Lower lobe of right lung (tissue), 2 donors: ENCODE data around the gene BATF. TPM values are rescaled to one million over a fixed set of nuclear protein-coding genes. Genes with fewer than 3 reads are reported as not detected.
A peak's percentile ranks its signal among the peaks of the same experiment; 100 is the strongest.

ENCODE experiments used
- ATAC-seq, 2 donors: fragments of 200-7000 bp; cut with Tn5 transposase; one replicate each; pipeline ENCODE4 v1.9.1; 2020 to 2022; ENCODE audit warnings: mild to moderate bottlenecking in 2 of 2, moderate library complexity in 2 of 2
- DNase-seq: peaks from one replicate; pipeline ENCODE4 v3.0.0-alpha.2; 2020
- H3K27ac ChIP-seq: fragments of 200-600 bp; one replicate; pipeline ENCODE4 v1.8.0; 2022
- H3K27me3 ChIP-seq: fragments of 200-600 bp; one replicate; pipeline ENCODE4 v1.8.0; 2022; ENCODE audit warnings: low read depth
- H3K36me3 ChIP-seq: fragments of 200-600 bp; one replicate; pipeline ENCODE4 v1.8.0; 2022; ENCODE audit warnings: mild to moderate bottlenecking
- H3K4me1 ChIP-seq: fragments of 200-600 bp; one replicate; pipeline ENCODE4 v1.8.0; 2022
- H3K4me3 ChIP-seq: fragments of 200-600 bp; one replicate; pipeline ENCODE4 v1.8.0; 2022; ENCODE audit warnings: mild to moderate bottlenecking
- H3K9me3 ChIP-seq: fragments of 200-600 bp; one replicate; pipeline ENCODE4 v1.8.0; 2022
- CTCF ChIP-seq: fragments of 200-600 bp; IDR thresholded peaks from one replicate; pipeline ENCODE4 v1.8.0; 2022; ENCODE audit warnings: antibody characterized with exemption, mild to moderate bottlenecking
- intact Hi-C: fragments of 100-400 bp; cut with DNase I; formaldehyde crosslinking; loops from one replicate; pipeline ENCODE4 v1.11.0; 2022
- total RNA-seq: library from RNA; stranded (reverse); fragmentation: NEBNext Ultra II Directional; extraction: Animal tissue kit (Norgen Biotek cat#: 25700); gene quantifications from one replicate; pipeline ENCODE4 v1.2.1, GENCODE V29; 2021
- donor health status: DM: no; HTN: yes; CAD: no; lungs with severe emphysema.

BATF gene
- total RNA-seq, 1 donor from 2014 or later = 6.7 TPM

- intact Hi-C loops = no loop called here
- no peak for TF ChIP-seq CTCF
- ATAC-seq = no peak
Observed at GRCh38 chr14:75558440-75558839, 36.2 kb downstream of the BATF start.

DNA sequence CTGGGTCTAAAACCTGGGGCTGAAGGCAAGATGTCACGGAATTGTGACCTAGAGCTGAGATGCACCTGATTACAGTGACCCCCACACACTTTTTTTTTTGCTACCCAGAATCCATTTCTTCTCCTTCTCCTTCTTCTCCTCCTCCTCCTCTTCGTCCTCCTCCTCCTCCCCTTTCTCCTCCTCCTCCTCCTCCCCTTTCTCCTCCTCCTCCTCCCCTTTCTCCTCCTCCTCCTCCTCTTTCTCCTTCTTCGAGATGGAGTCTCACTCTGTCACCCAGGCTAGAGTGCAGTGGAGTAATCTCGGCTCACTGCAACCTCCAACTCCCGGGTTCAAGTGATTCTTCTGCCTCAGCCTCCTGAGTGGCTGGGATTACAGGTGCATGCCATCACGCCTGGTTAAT lies 36.8 kb downstream of the BATF start:
- H3K4me1 ChIP-seq = peaks cover 16% of the 10 kb centered on the region
- no peaks in the 10 kb centered on the region for H3K36me3 ChIP-seq
- intact Hi-C loops = no loop called here
- ATAC-seq (no peak), DNase-seq (no peak)
- H3K27ac ChIP-seq = no peak overlapping the region
- H3K9me3 ChIP-seq = no peaks in the 10 kb centered on the region
- TF ChIP-seq CTCF = no peak
- no peaks in the 10 kb centered on the region for H3K27me3 ChIP-seq
- no peak overlapping the region for H3K4me3 ChIP-seq

More at GRCh38 chr14:75558440-75558839, 36.2 kb downstream of the BATF start:
- no peak for DNase-seq
- no peaks in the 10 kb centered on the region for H3K9me3 ChIP-seq
- H3K27me3 ChIP-seq = no peaks in the 10 kb centered on the region
- peaks cover 16% of the 10 kb centered on the region for H3K4me1 ChIP-seq
- no peak overlapping the region for H3K4me3 ChIP-seq
- H3K36me3 ChIP-seq = no peaks in the 10 kb centered on the region
- H3K27ac ChIP-seq = no peak overlapping the region

DNA sequence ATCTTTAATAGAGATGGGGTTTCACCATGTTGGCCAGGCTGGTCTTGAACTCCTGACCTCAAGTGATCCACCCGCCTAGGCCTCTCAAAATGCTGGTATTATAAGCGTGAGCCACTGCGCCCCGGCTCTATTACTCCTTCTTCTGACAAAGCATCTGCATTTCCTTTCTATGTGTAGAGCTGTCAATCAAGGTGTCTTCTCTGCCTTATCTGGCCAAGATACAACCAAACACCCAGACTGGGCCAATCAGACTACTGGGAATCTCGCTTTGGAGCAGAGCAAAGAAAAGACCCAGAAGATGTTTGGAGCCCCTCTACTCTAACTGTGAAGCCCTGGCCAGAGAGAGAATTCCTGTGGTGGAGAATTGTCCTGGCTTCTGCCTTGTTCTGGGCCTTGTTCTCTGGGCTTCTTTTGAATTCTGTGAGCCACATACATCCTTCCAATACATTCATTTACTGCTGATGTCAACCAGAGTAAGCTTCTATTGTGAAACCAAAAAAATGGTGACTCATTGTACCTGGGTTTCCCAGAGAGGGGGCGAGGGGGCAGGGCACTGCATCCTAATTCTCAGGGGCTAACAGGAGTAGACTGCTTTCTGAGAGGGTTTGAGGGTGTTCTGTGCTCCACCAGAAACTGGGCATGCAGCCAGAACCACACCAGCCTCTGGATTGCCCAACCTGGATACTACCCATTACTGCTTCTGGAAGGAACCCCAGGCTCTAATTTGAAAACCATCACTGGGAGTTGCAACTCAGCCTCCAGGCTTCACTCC lies 37.4 kb downstream of the BATF start:
- no peaks in the 10 kb centered on the region for H3K27me3 ChIP-seq
- ATAC-seq = peak; percentile 75 to 77
- no peak overlapping the region for H3K27ac ChIP-seq
- peak; percentile 73 for DNase-seq
- H3K9me3 ChIP-seq = no peaks in the 10 kb centered on the region
- H3K36me3 ChIP-seq = no peaks in the 10 kb centered on the region
- intact Hi-C loops = no loop called here
- peaks cover 16% of the 10 kb centered on the region for H3K4me1 ChIP-seq
- no peak for TF ChIP-seq CTCF
- no peak overlapping the region for H3K4me3 ChIP-seq

DNA sequence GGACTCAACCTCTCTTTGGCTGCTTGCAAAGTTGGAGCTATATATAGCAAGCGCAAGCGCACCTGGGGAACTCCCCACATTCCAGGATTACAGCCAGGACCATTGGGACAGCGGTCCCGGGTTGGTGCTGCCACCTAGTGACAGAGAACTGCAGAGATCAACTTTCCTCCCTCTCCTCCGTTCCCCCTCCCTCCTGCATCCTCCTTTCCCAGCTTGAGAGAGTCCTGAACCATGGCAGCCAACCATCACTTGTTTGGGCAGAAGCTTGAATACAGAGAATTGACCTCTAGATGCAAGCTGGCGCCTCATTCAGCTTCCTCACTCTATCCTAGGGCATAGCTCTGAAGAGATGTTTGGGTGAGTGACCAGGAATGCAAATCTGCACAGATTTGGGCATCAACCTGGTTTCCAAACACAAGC lies 38.8 kb downstream of the BATF start:
- Histone ChIP-seq H3K27me3 (no peaks in the 10 kb centered on the region), H3K27ac (no peak overlapping the region), H3K4me3 (no peak overlapping the region), H3K9me3 (no peaks in the 10 kb centered on the region), H3K4me1 (peaks cover 16% of the 10 kb centered on the region), H3K36me3 (no peaks in the 10 kb centered on the region)
- peak; percentile 83 for TF ChIP-seq CTCF
- peak; percentile 86 for DNase-seq
- intact Hi-C loops = no loop called here
- peak; percentile 95 for ATAC-seq

DNA sequence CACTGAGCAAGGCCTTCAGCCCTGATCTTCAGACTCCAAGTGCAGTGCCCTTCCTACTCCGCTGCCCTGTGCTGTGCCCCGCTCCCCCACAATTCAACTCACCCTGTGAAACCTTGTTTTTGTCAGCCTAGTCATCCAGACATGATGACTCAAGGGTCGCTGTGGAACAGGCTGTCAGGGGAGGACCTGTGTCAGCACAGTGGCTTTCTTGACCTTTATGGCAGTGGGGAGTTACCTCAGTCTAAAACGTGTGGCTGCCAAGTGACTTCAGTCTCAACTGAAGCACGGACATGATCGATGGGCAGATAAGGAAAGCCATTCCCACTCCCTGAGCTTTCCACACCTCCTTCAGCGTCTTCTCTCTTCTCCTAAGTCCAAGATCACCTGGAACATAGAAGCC lies 39.8 kb downstream of the BATF start:
- Histone ChIP-seq H3K27ac (no peak overlapping the region), H3K4me3 (no peak overlapping the region), H3K9me3 (no peaks in the 10 kb centered on the region), H3K27me3 (no peaks in the 10 kb centered on the region), H3K4me1 (peaks cover 16% of the 10 kb centered on the region), H3K36me3 (no peaks in the 10 kb centered on the region)
- intact Hi-C loops = no loop called here
- ATAC-seq = no peak
- DNase-seq = no peak
- no peak for TF ChIP-seq CTCF
